HepG2 (cell line): ENCODE data around the gene DCUN1D4. TPM values are rescaled to one million over a fixed set of nuclear protein-coding genes. Genes with fewer than 3 reads are reported as not detected.

Experiments used
- ATAC-seq: fragments of 200-7000 bp; cut with Tn5 transposase; 3 replicates; pipeline ENCODE4 v1.9.1; 2020; ENCODE audit warnings: mild to moderate bottlenecking, moderate library complexity
- BruUV-seq: library from RNA; stranded (reverse); fragments of 400-500 nt; replicated peaks from 2 replicates; lab custom pipeline; 2021; lab: Mats Ljungman, UMichigan
- CTCF ChIA-PET: fragments of 300-600 bp; formaldehyde crosslinking; extraction: SDS; loops from one replicate; lab custom pipeline; 2021; ENCODE audit warnings: low total read pairs, inconsistent platforms, low intra/inter-chr PET ratio; lab: Yijun Ruan, JAX
- POLR2A ChIA-PET: fragments of 350-600 bp; sonication (Branson Sonifier 250); formaldehyde crosslinking; loops from one replicate; lab custom pipeline; 2020; ENCODE audit warnings: antibody characterized with exemption, inconsistent platforms; lab: Yijun Ruan, JAX
- DNase-seq: peaks from one replicate; pipeline ENCODE4 v3.0.0-alpha.2; 2015; ENCODE audit warnings: low spot score
- FAIRE-seq: peaks from 3 replicates; lab custom pipeline; 2011; peaks lifted over from hg19 to GRCh38; lab: Jason Lieb, UNC
- H2AFZ ChIP-seq: one replicate; pipeline ENCODE4 v1.6.1; 2011; ENCODE audit warnings: low read length, inconsistent platforms
- H3K27ac ChIP-seq: fragments of 300-600 bp; 3 replicates; pipeline ENCODE4 v1.8.0; 2011; ENCODE audit warnings: mixed run types, mild to moderate bottlenecking, mixed read lengths, low read length, inconsistent platforms; ENCODE audit not compliant: insufficient read depth; ENCODE audit errors: extremely low read length
- H3K27me3 ChIP-seq, 2 experiments: fragments of 200-600 bp in 1 of 2; 2 replicates in 1 of 2; 3 replicates in 1 of 2; pipeline versions ENCODE4 v1.6.0 to v1.8.0; 2011; ENCODE audit warnings: low read length in 2 of 2, mild to moderate bottlenecking in 2 of 2, moderate library complexity in 2 of 2, inconsistent platforms in 1 of 2; ENCODE audit not compliant: insufficient read depth in 2 of 2, control insufficient read depth in 1 of 2
- H3K36me3 ChIP-seq, 2 experiments: fragments of 200-600 bp in 1 of 2; replicated peaks in 1 of 2; 2 replicates in 1 of 2; 3 replicates in 1 of 2; pipeline versions ENCODE4 v1.5.1 to v1.8.0; 2011; ENCODE audit warnings: low read length in 2 of 2, inconsistent platforms in 1 of 2; ENCODE audit not compliant: insufficient read depth in 2 of 2, control insufficient read depth in 1 of 2
- H3K4me1 ChIP-seq: 2 replicates; pipeline ENCODE4 v1.5.1; 2012; ENCODE audit warnings: low read length, inconsistent platforms; ENCODE audit not compliant: insufficient read depth
- H3K4me2 ChIP-seq: 2 replicates; pipeline ENCODE4 v1.6.0; 2011; ENCODE audit warnings: low read depth, low read length, inconsistent platforms
- H3K4me3 ChIP-seq, 3 experiments: fragments of 200-600 bp in 1 of 3; sonication (generic), shearing (Covaris generic) in 1 of 3; replicated peaks in 1 of 3; 2 replicates each; pipeline ENCODE4 v1.5.1; 2011 to 2016; ENCODE audit warnings: low read length in 3 of 3, inconsistent platforms in 2 of 3, low read depth in 2 of 3, mild to moderate bottlenecking in 2 of 3, control low read depth in 1 of 3, mixed read lengths in 1 of 3; ENCODE audit not compliant: insufficient read depth in 1 of 3
- H3K79me2 ChIP-seq: one replicate; pipeline ENCODE4 v1.6.1; 2011; ENCODE audit warnings: low read length, inconsistent platforms; ENCODE audit not compliant: insufficient read depth
- H3K9ac ChIP-seq: 2 replicates; pipeline ENCODE4 v1.6.0; 2011; ENCODE audit warnings: mild to moderate bottlenecking, low read depth, low read length, inconsistent platforms; ENCODE audit not compliant: insufficient read depth
- H3K9me3 ChIP-seq: 2 replicates; pipeline ENCODE4 v1.5.1; 2012; ENCODE audit warnings: mild to moderate bottlenecking, low read length
- H4K20me1 ChIP-seq: 2 replicates; pipeline ENCODE4 v1.6.0; 2011; ENCODE audit warnings: inconsistent platforms, mild to moderate bottlenecking, low read length, moderate library complexity; ENCODE audit not compliant: insufficient read depth
- CHCHD3 ChIP-seq: sonication (generic); formaldehyde crosslinking; IDR thresholded peaks from 2 replicates; pipeline ENCODE4 v1.8.0; 2022; ENCODE audit warnings: mild to moderate bottlenecking, missing genetic modification reagents, moderate library complexity
- CHD4 ChIP-seq: fragments of 200-600 bp; sonication (generic); IDR thresholded peaks from 2 replicates; pipeline ENCODE4 v1.7.0; 2017; ENCODE audit warnings: mild to moderate bottlenecking, low read length, borderline replicate concordance
- CREM ChIP-seq, 2 experiments: sonication (generic) in 1 of 2; formaldehyde crosslinking in 1 of 2; IDR thresholded peaks; 2 replicates each; pipeline versions ENCODE4 v1.4.0 to v1.6.1; 2016 to 2020; ENCODE audit warnings: antibody characterized with exemption in 1 of 2, mild to moderate bottlenecking in 1 of 2, missing genetic modification reagents in 1 of 2
- ELF3 ChIP-seq: IDR thresholded peaks from 2 replicates; pipeline ENCODE4 v1.6.1; 2016; ENCODE audit warnings: missing genetic modification reagents, missing compliant biosample characterization
- FOXK2 ChIP-seq: fragments of 450-650 bp; IDR thresholded peaks from 2 replicates; pipeline ENCODE4 v1.6.1; 2016
- HIC2 ChIP-seq: sonication (generic); formaldehyde crosslinking; IDR thresholded peaks from 2 replicates; pipeline ENCODE4 v1.9.0; 2022; ENCODE audit warnings: low read depth, missing genetic modification reagents
- HOXA7 ChIP-seq: sonication (generic); formaldehyde crosslinking; IDR thresholded peaks from 2 replicates; pipeline ENCODE4 v1.8.1; 2022; ENCODE audit warnings: mild to moderate bottlenecking, missing genetic modification reagents, moderate library complexity
- IRF1 ChIP-seq: sonication (generic); formaldehyde crosslinking; IDR thresholded peaks from 2 replicates; pipeline ENCODE4 v1.4.0; 2020; ENCODE audit warnings: low read depth, mild to moderate bottlenecking, missing genetic modification reagents
- KDM1A ChIP-seq: IDR thresholded peaks from 2 replicates; pipeline ENCODE4 v1.6.1; 2016; ENCODE audit warnings: missing compliant biosample characterization
- KLF9 ChIP-seq: IDR thresholded peaks from 2 replicates; pipeline ENCODE4 v1.6.1; 2016; ENCODE audit warnings: low read depth
- NR1H2 ChIP-seq: sonication (generic); formaldehyde crosslinking; IDR thresholded peaks from 2 replicates; pipeline ENCODE4 v1.8.1; 2022; ENCODE audit warnings: low read depth, missing genetic modification reagents, borderline replicate concordance
- NR2F2 ChIP-seq: IDR thresholded peaks from 2 replicates; pipeline ENCODE4 v1.6.1; 2012; ENCODE audit warnings: low read depth, inconsistent platforms, borderline replicate concordance
- PRDM10 ChIP-seq: sonication (generic); formaldehyde crosslinking; IDR thresholded peaks from 2 replicates; pipeline ENCODE4 v1.4.0; 2020; ENCODE audit warnings: low read depth, missing genetic modification reagents
- RNF2 ChIP-seq: fragments of 450-650 bp; conservative IDR thresholded peaks from 2 replicates; pipeline ENCODE4 v1.6.1; 2016; ENCODE audit warnings: low read depth
- RORA ChIP-seq: sonication (generic); formaldehyde crosslinking; IDR thresholded peaks from 2 replicates; pipeline ENCODE4 v1.5.0; 2020; ENCODE audit warnings: mild to moderate bottlenecking, missing genetic modification reagents, moderate library complexity
- ZBTB26 ChIP-seq: IDR thresholded peaks from 2 replicates; pipeline ENCODE4 v1.6.1; 2016; ENCODE audit warnings: missing compliant biosample characterization, missing genetic modification reagents, borderline replicate concordance
- ZNF644 ChIP-seq: IDR thresholded peaks from 2 replicates; pipeline ENCODE4 v1.6.1; 2016; ENCODE audit warnings: low read depth
- ZNF678 ChIP-seq: sonication (generic); formaldehyde crosslinking; IDR thresholded peaks from 2 replicates; pipeline ENCODE4 v1.4.0; 2020; ENCODE audit warnings: mild to moderate bottlenecking, missing genetic modification reagents
- ZNF720 ChIP-seq: sonication (generic); formaldehyde crosslinking; IDR thresholded peaks from 2 replicates; pipeline ENCODE4 v1.4.0; 2020; ENCODE audit warnings: missing genetic modification reagents
- WGBS: methylation state at CpG from one replicate; pipeline ENCODE4 v1.1.6; 2017; ENCODE audit warnings: low lambda C conversion rate; 5-methylcytosine and 5-hydroxymethylcytosine counted together
- in situ Hi-C: cut with HindIII; loops from 2 replicates; pipeline ENCODE4 v1.10.0; 2017; ENCODE audit warnings: low pct_unique_long_range_greater_than_20kb; ENCODE audit not compliant: extremely low pct_ligation_motif_present
- intact Hi-C: fragments of 100-400 bp; cut with micrococcal nuclease; formaldehyde crosslinking; loops from one replicate; pipeline ENCODE4 v1.10.0; 2022; ENCODE audit not compliant: unreplicated experiment
- polyA plus RNA-seq, 8 experiments: library from polyadenylated mRNA; depleted of rRNA in 3 of 8; stranded (reverse) in 7 of 8; unstranded in 1 of 8; fragments of >200 nt; fragmentation: Illumina TruSeq in 4 of 8; extraction: Trizol in 4 of 8; gene quantifications; 2 replicates each; pipeline versions ENCODE4 v1.2.1 to v1.2.3, GENCODE V29; 2011 to 2016; ENCODE audit warnings: low read depth in 4 of 8, missing spikeins in 1 of 8, mixed read lengths in 1 of 8; ENCODE audit not compliant: insufficient read depth in 1 of 8
- total RNA-seq, 5 experiments: library from RNA; depleted of rRNA; stranded (reverse); fragments of >200 nt; fragmentation: Illumina TruSeq; extraction: Trizol; gene quantifications; 2 replicates each; pipeline ENCODE4 v1.2.3, GENCODE V29; 2016; ENCODE audit warnings: low read depth in 1 of 5

DCUN1D4 gene
- total and polyA plus RNA-seq, 2 of the 13 experiments (the other 11 are each of a cell fraction or from before 2014, with no cell fraction given), result 27.9 to 44.4 TPM

GRCh38 chr4:51865717-51866116 lies 22.8 kb downstream of the DCUN1D4 start (continued):
- no peak for TF ChIP-seq HIC2 (CRISPR knock-in tag)
- no peak for TF ChIP-seq IRF1
- no peak for TF ChIP-seq CHCHD3 (CRISPR knock-in tag)

- Histone ChIP-seq H2AFZ (no peak overlapping the region), H4K20me1 (no peaks in the 10 kb centered on the region)
- in situ Hi-C loops, result no loop called here
- TF ChIP-seq CREM (IDR thresholded peaks at IDR 0.05), result no peak
- no peak for TF ChIP-seq CREM (CRISPR knock-in tag; IDR thresholded peaks at IDR 0.05)
- TF ChIP-seq RORA (CRISPR knock-in tag), result no peak
- TF ChIP-seq KLF9 (CRISPR knock-in tag), result no peak
- TF ChIP-seq ELF3 (CRISPR knock-in tag), result no peak
- no peak for TF ChIP-seq FOXK2
- TF ChIP-seq ZNF644 (CRISPR knock-in tag), result no peak
- no peak for TF ChIP-seq KDM1A (CRISPR knock-in tag)
- no peak for TF ChIP-seq ZNF720 (CRISPR knock-in tag)
- no peak for TF ChIP-seq NR1H2 (CRISPR knock-in tag)
- TF ChIP-seq ZBTB26, result no peak
- TF ChIP-seq NR2F2, result no peak
- no peak for TF ChIP-seq ZNF678 (CRISPR knock-in tag)
- no peak for TF ChIP-seq PRDM10 (CRISPR knock-in tag)
- TF ChIP-seq HOXA7 (CRISPR knock-in tag), result no peak
- TF ChIP-seq CHD4, result no peak
- no peak for TF ChIP-seq RNF2
Measured at GRCh38 chr4:51866835-51867234, 23.9 kb downstream of the DCUN1D4 start.

More at GRCh38 chr4:51866835-51867234, 23.9 kb downstream of the DCUN1D4 start:
- no peaks in the 10 kb centered on the region for H3K27me3 ChIP-seq
- ATAC-seq (no peak), FAIRE-seq (no peak), DNase-seq (no peak)
- no TSS peak for BruUV-seq
- H3K36me3 ChIP-seq, result peaks cover 16 to 45% of the 10 kb centered on the region in 2 experiments; a peak in 4 of 5 replicates
- intact Hi-C loops, result no loop called here
- WGBS, result 90% methylated on average over 2 of the region's 7 CpGs
- H3K9ac ChIP-seq, result no peak overlapping the region
- H3K4me1 ChIP-seq, result no peaks in the 10 kb centered on the region
- H3K4me2 ChIP-seq, result no peak overlapping the region
- H3K79me2 ChIP-seq, result peaks cover 5% of the 10 kb centered on the region
- no peak overlapping the region for H3K4me3 ChIP-seq
- no peaks in the 10 kb centered on the region for H3K9me3 ChIP-seq
- POLR2A ChIA-PET, result no interaction called here
- no peak overlapping the region for H3K27ac ChIP-seq
- CTCF ChIA-PET, result no interaction called here
